IPS-18a (cell line): ENCODE measurements around the gene JAM2.

Experiments used
- H3K27ac ChIP-seq: one replicate; pipeline ENCODE4 v1.5.1; 2013; ENCODE audit warnings: low read length
- H3K27me3 ChIP-seq: one replicate; pipeline ENCODE4 v1.6.1; 2013; ENCODE audit warnings: mild to moderate bottlenecking, low read length; ENCODE audit not compliant: control insufficient read depth, insufficient read depth
- H3K36me3 ChIP-seq: one replicate; pipeline ENCODE4 v1.6.1; 2013; ENCODE audit warnings: low read depth, low read length; ENCODE audit not compliant: control insufficient read depth
- H3K4me1 ChIP-seq: one replicate; pipeline ENCODE4 v1.6.1; 2013; ENCODE audit warnings: low read depth, low read length; ENCODE audit not compliant: control insufficient read depth
- H3K4me3 ChIP-seq: one replicate; pipeline ENCODE4 v1.5.1; 2013; ENCODE audit warnings: low read length
- H3K9ac ChIP-seq: one replicate; pipeline ENCODE4 v1.6.1; 2013; ENCODE audit warnings: mild to moderate bottlenecking, low read length, moderate library complexity
- H3K9me3 ChIP-seq: one replicate; pipeline ENCODE4 v1.6.1; 2013; ENCODE audit warnings: low read depth, low read length; ENCODE audit not compliant: control insufficient read depth

The JAM2 gene

GRCh38 chr21:25756190-25756932, 117.3 kb downstream of the JAM2 start:
- Histone ChIP-seq H3K4me1 (no peaks in the 10 kb centered on the region), H3K27ac (no peak overlapping the region), H3K9ac (no peak overlapping the region), H3K27me3 (no peaks in the 10 kb centered on the region), H3K4me3 (no peak overlapping the region), H3K9me3 (no peaks in the 10 kb centered on the region), H3K36me3 (peaks cover 44% of the 10 kb centered on the region)

GRCh38 chr21:25757531-25757930, 118.5 kb downstream of the JAM2 start:
- Histone ChIP-seq H3K27me3 (no peaks in the 10 kb centered on the region), H3K36me3 (peaks cover 39% of the 10 kb centered on the region), H3K4me1 (no peaks in the 10 kb centered on the region), H3K9me3 (no peaks in the 10 kb centered on the region), H3K9ac (no peak overlapping the region), H3K27ac (no peak overlapping the region), H3K4me3 (no peak overlapping the region)

- Histone ChIP-seq H3K27ac (no peak overlapping the region), H3K9me3 (no peaks in the 10 kb centered on the region), H3K4me3 (no peak overlapping the region), H3K27me3 (no peaks in the 10 kb centered on the region), H3K4me1 (no peaks in the 10 kb centered on the region), H3K9ac (no peak overlapping the region), H3K36me3 (peaks cover 41% of the 10 kb centered on the region)
Observed at GRCh38 chr21:25759573-25759972, 120.5 kb downstream of the JAM2 start.

DNA sequence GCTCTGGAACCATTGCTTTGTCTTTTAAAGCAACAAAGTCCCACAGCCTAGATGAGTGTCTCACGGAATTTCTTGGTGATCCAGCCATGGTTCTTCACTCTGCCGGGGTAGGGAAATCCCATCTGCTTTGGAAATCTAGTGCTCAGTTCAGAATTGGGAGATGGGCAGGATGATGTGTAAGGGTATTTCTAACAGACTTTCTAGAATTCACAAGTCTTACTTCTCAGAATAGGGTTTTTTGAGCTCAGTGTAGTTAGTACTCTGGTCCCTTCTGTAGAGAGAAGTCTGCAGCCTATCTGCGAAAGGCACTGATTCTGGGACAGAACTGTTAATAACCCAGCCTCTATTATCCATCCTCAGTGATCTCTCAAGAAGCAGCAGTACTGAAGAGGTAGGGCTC, 121.0 kb downstream of the JAM2 start:
- H3K27me3 ChIP-seq: no peaks in the 10 kb centered on the region
- no peak overlapping the region for H3K27ac ChIP-seq
- peaks cover 43% of the 10 kb centered on the region for H3K36me3 ChIP-seq
- H3K9me3 ChIP-seq: no peaks in the 10 kb centered on the region
- H3K4me3 ChIP-seq: no peak overlapping the region
- no peaks in the 10 kb centered on the region for H3K4me1 ChIP-seq
- no peak overlapping the region for H3K9ac ChIP-seq

GRCh38 chr21:25760677-25761076, 121.6 kb downstream of the JAM2 start:
- Histone ChIP-seq H3K36me3 (peaks cover 49% of the 10 kb centered on the region), H3K27ac (no peak overlapping the region), H3K4me3 (no peak overlapping the region), H3K4me1 (no peaks in the 10 kb centered on the region), H3K27me3 (no peaks in the 10 kb centered on the region), H3K9ac (no peak overlapping the region), H3K9me3 (no peaks in the 10 kb centered on the region)

DNA sequence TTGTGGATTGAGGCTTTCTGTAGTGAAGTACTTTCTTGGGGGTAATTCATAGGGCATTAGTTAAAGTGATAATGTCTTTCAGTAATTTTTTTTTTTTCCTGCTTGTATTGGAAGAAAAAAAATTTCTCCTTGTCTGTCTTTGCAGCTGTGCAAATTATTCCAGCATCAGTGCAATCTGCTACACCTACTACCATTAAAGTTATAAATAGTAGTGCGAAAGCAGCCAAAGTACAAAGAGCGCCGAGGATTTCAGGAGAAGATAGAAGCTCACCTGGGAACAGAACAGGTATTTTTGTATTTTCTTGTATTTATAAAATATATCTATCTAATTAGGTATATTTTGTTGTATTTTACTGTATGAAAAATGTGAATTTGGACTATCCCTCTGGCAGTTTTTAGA, 125.0 kb downstream of the JAM2 start:
- H3K9ac ChIP-seq: no peak overlapping the region
- H3K9me3 ChIP-seq: no peaks in the 10 kb centered on the region
- peaks cover 42% of the 10 kb centered on the region for H3K36me3 ChIP-seq
- no peaks in the 10 kb centered on the region for H3K4me1 ChIP-seq
- no peaks in the 10 kb centered on the region for H3K27me3 ChIP-seq
- H3K4me3 ChIP-seq: no peak overlapping the region
- no peak overlapping the region for H3K27ac ChIP-seq
